DOHH2 (cell line): ENCODE data around the gene AUTS2.

Experiments used
- H3F3A ChIP-seq: fragments of 200-600 bp; sonication (generic), shearing (Covaris generic); 2 replicates; pipeline ENCODE4 v1.6.0; 2016; ENCODE audit warnings: antibody characterized with exemption, mild to moderate bottlenecking; ENCODE audit not compliant: control insufficient read depth, insufficient read depth
- H3K27ac ChIP-seq: fragments of 200-600 bp; sonication (generic); 2 replicates; pipeline ENCODE4 v1.5.1; 2014; ENCODE audit warnings: low read depth, mild to moderate bottlenecking, low read length, moderate library complexity
- H3K27me3 ChIP-seq: fragments of 200-600 bp; sonication (generic); 2 replicates; pipeline ENCODE4 v1.6.1; 2014; ENCODE audit warnings: mild to moderate bottlenecking, low read length, mixed read lengths; ENCODE audit not compliant: control insufficient read depth
- H3K36me3 ChIP-seq: fragments of 200-600 bp; sonication (generic); 2 replicates; pipeline ENCODE4 v1.6.1; 2014; ENCODE audit warnings: mild to moderate bottlenecking, low read length, moderate library complexity, mixed read lengths; ENCODE audit not compliant: control insufficient read depth
- H3K4me1 ChIP-seq: fragments of 200-600 bp; sonication (generic); 2 replicates; pipeline ENCODE4 v1.6.1; 2014; ENCODE audit warnings: mild to moderate bottlenecking, low read length, mixed read lengths; ENCODE audit not compliant: control insufficient read depth
- H3K4me2 ChIP-seq: fragments of 200-600 bp; sonication (generic); 2 replicates; pipeline ENCODE4 v1.6.0; 2014; ENCODE audit warnings: mild to moderate bottlenecking, low read length, moderate library complexity
- H3K4me3 ChIP-seq: fragments of 200-600 bp; sonication (generic); 2 replicates; pipeline ENCODE4 v1.5.1; 2014; ENCODE audit warnings: mild to moderate bottlenecking, low read length, mixed read lengths
- H3K79me2 ChIP-seq: fragments of 200-600 bp; sonication (generic); 2 replicates; pipeline ENCODE4 v1.6.1; 2014; ENCODE audit warnings: mild to moderate bottlenecking, low read length, mixed read lengths; ENCODE audit not compliant: control insufficient read depth
- H3K9me2 ChIP-seq: fragments of 200-600 bp; sonication (generic); replicated peaks from 2 replicates; pipeline ENCODE4 v1.6.1; 2014; ENCODE audit warnings: mild to moderate bottlenecking, low read length, mixed read lengths; ENCODE audit not compliant: control insufficient read depth
- H3K9me3 ChIP-seq: fragments of 200-600 bp; sonication (generic); 2 replicates; pipeline ENCODE4 v1.6.1; 2014; ENCODE audit warnings: antibody characterized with exemption, low read length, mixed read lengths; ENCODE audit not compliant: control insufficient read depth, insufficient read depth
- H4K20me1 ChIP-seq: fragments of 200-600 bp; sonication (generic); 2 replicates; pipeline ENCODE4 v1.6.0; 2014; ENCODE audit warnings: low read depth, mild to moderate bottlenecking, antibody characterized with exemption, low read length, moderate library complexity; ENCODE audit not compliant: control insufficient read depth, insufficient read depth
- CTCF ChIP-seq: fragments of 200-600 bp; sonication (generic); IDR thresholded peaks from one replicate; pipeline ENCODE4 v1.5.1; 2014; ENCODE audit warnings: antibody characterized with exemption, mild to moderate bottlenecking, low read depth, low read length; ENCODE audit not compliant: poor library complexity, severe bottlenecking
- EZH2phosphoT487 ChIP-seq: fragments of 200-600 bp; sonication (generic); IDR thresholded peaks from 2 replicates; pipeline ENCODE4 v1.6.1; 2017; ENCODE audit warnings: borderline replicate concordance, mild to moderate bottlenecking, antibody characterized with exemption, low read length, moderate library complexity, mixed read lengths

Gene AUTS2

GRCh38 chr7:70458745-70459144 lies 860.5 kb downstream of the AUTS2 start:
- peak overlapping the region; percentile 97 for H3K27ac ChIP-seq
- H3K4me2 ChIP-seq, result peak overlapping the region; percentile 86
- H4K20me1 ChIP-seq, result no peaks in the 10 kb centered on the region
- peaks cover 62% of the 10 kb centered on the region for H3K4me1 ChIP-seq
- H3K79me2 ChIP-seq, result peaks cover 8% of the 10 kb centered on the region
- H3K27me3 ChIP-seq, result no peaks in the 10 kb centered on the region
- peaks cover 29% of the 10 kb centered on the region for H3F3A ChIP-seq
- no peaks in the 10 kb centered on the region for H3K9me2 ChIP-seq
- no peaks in the 10 kb centered on the region for H3K9me3 ChIP-seq
- H3K36me3 ChIP-seq, result peaks cover 8% of the 10 kb centered on the region
- H3K4me3 ChIP-seq, result peak overlapping the region; percentile 65
- TF ChIP-seq EZH2phosphoT487 (no peak), CTCF (no peak)

- TF ChIP-seq EZH2phosphoT487, result no peak
- no peak for TF ChIP-seq CTCF
- peaks cover 8% of the 10 kb centered on the region for H3K36me3 ChIP-seq
- peak overlapping the region; percentile 97 for H3K27ac ChIP-seq
- H3K4me1 ChIP-seq, result peaks cover 62% of the 10 kb centered on the region
- H3K27me3 ChIP-seq, result no peaks in the 10 kb centered on the region
- H3K4me2 ChIP-seq, result peak overlapping the region; percentile 86
- no peaks in the 10 kb centered on the region for H3K9me3 ChIP-seq
- H3K9me2 ChIP-seq, result no peaks in the 10 kb centered on the region
- no peaks in the 10 kb centered on the region for H4K20me1 ChIP-seq
- H3K79me2 ChIP-seq, result peaks cover 8% of the 10 kb centered on the region
- H3F3A ChIP-seq, result peaks cover 29% of the 10 kb centered on the region
- H3K4me3 ChIP-seq, result peak overlapping the region; percentile 65
Observed at GRCh38 chr7:70459546-70459945, 861.3 kb downstream of the AUTS2 start.

DNA sequence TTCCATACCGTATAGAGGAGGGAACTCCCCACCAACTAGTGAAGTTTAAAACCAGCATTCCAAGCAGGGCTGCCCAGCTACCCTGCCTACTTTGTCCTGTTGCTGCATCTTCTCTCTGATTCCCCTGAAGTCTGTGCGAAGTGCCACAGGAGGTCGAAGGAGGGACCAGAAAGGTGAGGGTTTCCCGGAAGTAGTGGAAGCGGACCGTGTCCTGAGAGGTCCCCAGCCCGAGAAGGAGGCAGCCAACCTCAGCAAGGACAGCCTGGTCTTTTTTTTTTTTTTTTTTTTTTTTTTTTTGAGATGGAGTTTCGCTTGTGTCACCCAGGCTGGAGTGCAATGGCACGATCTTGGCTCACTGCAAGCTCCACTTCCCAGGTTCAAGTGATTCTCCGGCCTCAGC lies 861.8 kb downstream of the AUTS2 start:
- H3K36me3 ChIP-seq, result peaks cover 8% of the 10 kb centered on the region

More for the DNA sequence above, 861.8 kb downstream of the AUTS2 start:
- Histone ChIP-seq H3K27ac (peak overlapping the region; percentile 97), H3K9me3 (no peaks in the 10 kb centered on the region), H3K4me1 (peaks cover 56% of the 10 kb centered on the region), H3K27me3 (no peaks in the 10 kb centered on the region), H3K4me3 (peak overlapping the region; percentile 65), H3K4me2 (peak overlapping the region; percentile 86), H3F3A (peaks cover 29% of the 10 kb centered on the region), H4K20me1 (no peaks in the 10 kb centered on the region), H3K9me2 (no peaks in the 10 kb centered on the region), H3K79me2 (peaks cover 8% of the 10 kb centered on the region)
- no peak for TF ChIP-seq CTCF
- TF ChIP-seq EZH2phosphoT487, result no peak
